ENCODE measurements around the gene BRD2.

BRD2 gene

DNA sequence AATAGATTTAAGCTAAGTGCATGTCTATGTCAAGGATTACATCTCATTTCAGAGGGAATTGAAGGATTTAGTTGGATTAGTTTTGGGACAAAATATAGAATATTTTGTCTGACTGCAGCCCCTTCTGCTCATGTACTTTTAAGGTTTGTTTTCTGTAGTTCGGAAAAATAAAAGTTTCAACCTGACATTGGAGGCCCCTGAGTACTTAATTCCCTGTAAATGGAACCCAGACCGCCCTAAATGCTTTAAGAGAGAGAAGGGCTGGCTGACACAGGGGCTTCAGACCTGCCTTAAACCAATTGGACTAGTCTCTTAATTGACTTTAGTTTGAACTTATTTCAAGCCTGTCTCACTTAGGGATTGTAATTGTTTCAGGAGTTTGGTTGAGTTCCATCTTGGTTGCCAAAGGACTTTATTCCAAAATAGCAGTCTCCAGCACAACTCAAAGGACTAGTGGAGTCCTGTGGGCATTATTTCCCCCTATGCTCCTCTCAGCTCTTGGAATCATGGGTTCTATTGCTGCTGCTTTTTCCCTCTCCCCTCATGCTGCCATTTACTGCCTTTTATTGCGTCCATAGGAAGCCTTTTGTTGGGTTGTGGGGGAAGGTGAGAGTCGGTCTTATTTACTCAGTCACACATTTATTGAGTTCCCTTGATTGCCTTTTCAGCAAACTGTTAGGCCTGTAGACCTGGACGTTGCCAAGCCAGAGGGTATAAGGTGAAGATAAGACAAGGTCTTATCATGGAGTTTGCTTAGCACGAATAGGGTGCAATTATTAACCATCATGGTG is 14.5 kb downstream of the BRD2 start:
- Histone ChIP-seq H2AFZ (ENCODE audit: low read length, unreplicated experiment) (no peak overlapping the region), H3K4me3 (ENCODE audit: low read depth, low read length) (no peak overlapping the region), H3K79me2 (ENCODE audit: control insufficient read depth, insufficient read depth, low read length, unreplicated experiment) (peaks cover 16% of the 10 kb centered on the region), H3K4me1 (ENCODE audit: control insufficient read depth, insufficient read depth, low read length, unreplicated experiment) (peaks cover 5% of the 10 kb centered on the region), H3K36me3 (ENCODE audit: insufficient read depth, low read length) (peaks cover 33% of the 10 kb centered on the region), H3K27ac (ENCODE audit: low read depth, low read length) (no peak overlapping the region), H3K27me3 (ENCODE audit: insufficient read depth, low read length) (no peaks in the 10 kb centered on the region)

GRCh38 chr6:32983493-32983848 is 15.1 kb downstream of the BRD2 start:
- H3K4me3 ChIP-seq (ENCODE audit: low read depth, low read length), result no peak overlapping the region
- peaks cover 1% of the 10 kb centered on the region for H3K4me1 ChIP-seq (ENCODE audit: control insufficient read depth, insufficient read depth, low read length, unreplicated experiment)
- H3K79me2 ChIP-seq (ENCODE audit: control insufficient read depth, insufficient read depth, low read length, unreplicated experiment), result peaks cover 10% of the 10 kb centered on the region
- H3K27me3 ChIP-seq (ENCODE audit: insufficient read depth, low read length), result no peaks in the 10 kb centered on the region
- H3K27ac ChIP-seq (ENCODE audit: low read depth, low read length), result no peak overlapping the region
- H3K36me3 ChIP-seq (ENCODE audit: insufficient read depth, low read length), result peaks cover 27% of the 10 kb centered on the region
- no peak overlapping the region for H2AFZ ChIP-seq (ENCODE audit: low read length, unreplicated experiment)

DNA sequence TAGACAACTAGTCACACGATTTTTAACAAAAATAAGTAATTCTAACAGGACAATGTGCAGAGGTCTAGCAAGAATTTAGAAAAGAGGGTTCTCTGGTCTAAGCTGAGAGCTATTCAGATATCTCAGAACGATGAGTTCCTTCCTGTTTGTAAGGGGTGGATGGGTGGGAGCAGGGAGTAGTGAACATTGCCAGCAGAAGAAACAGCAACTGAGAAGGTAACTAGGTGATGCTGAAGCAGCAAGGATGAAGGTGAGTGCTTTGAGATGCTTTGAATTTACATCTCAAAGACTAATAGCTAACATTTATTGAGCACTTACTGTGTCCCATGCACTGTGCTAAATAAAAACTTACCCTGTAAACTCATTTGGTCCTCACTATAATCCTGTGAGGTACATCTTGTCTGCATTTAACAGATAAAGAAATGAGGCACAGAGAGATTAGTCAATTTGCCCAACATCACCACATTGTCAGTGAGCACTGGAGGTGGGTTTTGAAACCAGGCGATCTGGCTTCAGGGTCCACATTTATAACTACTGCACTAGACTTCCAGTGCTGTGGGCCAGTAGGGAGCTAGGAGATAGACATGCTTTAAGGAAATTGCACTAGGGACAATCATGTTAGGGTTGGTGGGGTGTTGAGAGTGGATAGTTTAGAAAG is 15.7 kb downstream of the BRD2 start:
- no peaks in the 10 kb centered on the region for H3K27me3 ChIP-seq (ENCODE audit: insufficient read depth, low read length)
- H3K36me3 ChIP-seq (ENCODE audit: insufficient read depth, low read length), result peaks cover 24% of the 10 kb centered on the region
- peaks cover 6% of the 10 kb centered on the region for H3K79me2 ChIP-seq (ENCODE audit: control insufficient read depth, insufficient read depth, low read length, unreplicated experiment)
- H2AFZ ChIP-seq (ENCODE audit: low read length, unreplicated experiment), result no peak overlapping the region
- H3K27ac ChIP-seq (ENCODE audit: low read depth, low read length), result peak overlapping the region; percentile 12; the same call in 1 of the 2 replicates
- no peaks in the 10 kb centered on the region for H3K4me1 ChIP-seq (ENCODE audit: control insufficient read depth, insufficient read depth, low read length, unreplicated experiment)
- no peak overlapping the region for H3K4me3 ChIP-seq (ENCODE audit: low read depth, low read length)

GRCh38 chr6:32984622-32985389 is 16.4 kb downstream of the BRD2 start:
- peaks cover 17% of the 10 kb centered on the region for H3K36me3 ChIP-seq (ENCODE audit: insufficient read depth, low read length)
- no peak overlapping the region for H3K4me3 ChIP-seq (ENCODE audit: low read depth, low read length)
- no peaks in the 10 kb centered on the region for H3K27me3 ChIP-seq (ENCODE audit: insufficient read depth, low read length)
- H3K4me1 ChIP-seq (ENCODE audit: control insufficient read depth, insufficient read depth, low read length, unreplicated experiment), result no peaks in the 10 kb centered on the region
- peak overlapping the region; percentile 12; the same call in 1 of the 2 replicates for H3K27ac ChIP-seq (ENCODE audit: low read depth, low read length)
- peaks cover 3% of the 10 kb centered on the region for H3K79me2 ChIP-seq (ENCODE audit: control insufficient read depth, insufficient read depth, low read length, unreplicated experiment)
- no peak overlapping the region for H2AFZ ChIP-seq (ENCODE audit: low read length, unreplicated experiment)

- no peak overlapping the region for H2AFZ ChIP-seq (ENCODE audit: low read length, unreplicated experiment)
- no peaks in the 10 kb centered on the region for H3K79me2 ChIP-seq (ENCODE audit: control insufficient read depth, insufficient read depth, low read length, unreplicated experiment)
- no peaks in the 10 kb centered on the region for H3K36me3 ChIP-seq (ENCODE audit: insufficient read depth, low read length)
- H3K4me3 ChIP-seq (ENCODE audit: low read depth, low read length), result no peak overlapping the region
- H3K27me3 ChIP-seq (ENCODE audit: insufficient read depth, low read length), result peaks cover 6% of the 10 kb centered on the region; the same call in 1 of the 2 replicates
- no peaks in the 10 kb centered on the region for H3K4me1 ChIP-seq (ENCODE audit: control insufficient read depth, insufficient read depth, low read length, unreplicated experiment)
- H3K27ac ChIP-seq (ENCODE audit: low read depth, low read length), result no peak overlapping the region
Observed at GRCh38 chr6:32989368-32989767, 21.0 kb downstream of the BRD2 start.

DNA sequence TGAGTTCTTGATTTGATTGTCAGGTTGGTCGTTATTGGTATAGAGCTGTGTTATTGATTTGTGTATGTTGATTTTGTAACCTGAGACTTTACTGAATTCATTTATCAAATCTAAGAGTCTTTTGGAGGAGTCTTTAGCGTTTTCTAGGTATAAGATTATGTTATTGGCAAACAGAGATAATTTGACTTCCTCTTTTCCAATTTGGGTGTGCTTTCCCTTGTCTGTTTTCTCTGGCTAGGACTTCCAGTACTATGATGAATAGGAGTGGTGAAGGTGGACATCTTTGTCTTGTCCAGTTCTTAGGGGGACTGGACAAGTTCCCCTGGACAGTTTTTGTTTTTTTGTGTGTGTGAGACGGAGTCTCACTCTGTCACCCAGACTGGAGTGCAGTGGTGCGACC is 23.6 kb downstream of the BRD2 start:
- Histone ChIP-seq H3K36me3 (ENCODE audit: insufficient read depth, low read length) (no peaks in the 10 kb centered on the region), H2AFZ (ENCODE audit: low read length, unreplicated experiment) (no peak overlapping the region), H3K4me1 (ENCODE audit: control insufficient read depth, insufficient read depth, low read length, unreplicated experiment) (no peaks in the 10 kb centered on the region), H3K27ac (ENCODE audit: low read depth, low read length) (no peak overlapping the region), H3K79me2 (ENCODE audit: control insufficient read depth, insufficient read depth, low read length, unreplicated experiment) (no peaks in the 10 kb centered on the region), H3K4me3 (ENCODE audit: low read depth, low read length) (no peak overlapping the region), H3K27me3 (ENCODE audit: insufficient read depth, low read length) (peaks cover 19% of the 10 kb centered on the region; the same call in 1 of the 2 replicates)

GRCh38 chr6:32993363-32993973 is 25.1 kb downstream of the BRD2 start:
- Histone ChIP-seq H3K79me2 (ENCODE audit: control insufficient read depth, insufficient read depth, low read length, unreplicated experiment) (no peaks in the 10 kb centered on the region), H3K4me1 (ENCODE audit: control insufficient read depth, insufficient read depth, low read length, unreplicated experiment) (no peaks in the 10 kb centered on the region), H3K4me3 (ENCODE audit: low read depth, low read length) (no peak overlapping the region), H3K27ac (ENCODE audit: low read depth, low read length) (no peak overlapping the region), H3K36me3 (ENCODE audit: insufficient read depth, low read length) (no peaks in the 10 kb centered on the region), H2AFZ (ENCODE audit: low read length, unreplicated experiment) (no peak overlapping the region), H3K27me3 (ENCODE audit: insufficient read depth, low read length) (peaks cover 19% of the 10 kb centered on the region; the same call in 1 of the 2 replicates)

DNA sequence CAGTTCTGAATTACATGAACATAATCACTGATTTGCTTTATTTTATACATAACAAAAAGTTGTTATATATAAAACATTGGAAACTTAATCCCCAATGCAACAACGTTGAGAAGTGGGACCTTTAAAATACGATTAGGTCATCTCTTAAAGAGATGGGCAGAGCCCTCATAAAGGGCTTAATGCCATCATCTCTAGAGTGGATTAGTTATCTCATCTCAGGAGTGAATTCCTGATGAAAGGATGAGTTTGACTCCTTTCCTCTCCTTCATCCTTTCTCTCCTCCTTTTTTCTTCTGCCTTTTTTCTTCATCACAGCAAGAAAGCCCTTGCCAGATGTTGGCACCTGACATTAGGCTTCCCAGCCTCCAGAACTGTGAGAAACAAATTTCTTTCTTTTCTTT is 27.1 kb downstream of the BRD2 start:
- Histone ChIP-seq H3K4me1 (ENCODE audit: control insufficient read depth, insufficient read depth, low read length, unreplicated experiment) (no peaks in the 10 kb centered on the region), H2AFZ (ENCODE audit: low read length, unreplicated experiment) (no peak overlapping the region), H3K27me3 (ENCODE audit: insufficient read depth, low read length) (peaks cover 25% of the 10 kb centered on the region), H3K27ac (ENCODE audit: low read depth, low read length) (no peak overlapping the region), H3K79me2 (ENCODE audit: control insufficient read depth, insufficient read depth, low read length, unreplicated experiment) (no peaks in the 10 kb centered on the region), H3K36me3 (ENCODE audit: insufficient read depth, low read length) (no peaks in the 10 kb centered on the region), H3K4me3 (ENCODE audit: low read depth, low read length) (no peak overlapping the region)

DNA sequence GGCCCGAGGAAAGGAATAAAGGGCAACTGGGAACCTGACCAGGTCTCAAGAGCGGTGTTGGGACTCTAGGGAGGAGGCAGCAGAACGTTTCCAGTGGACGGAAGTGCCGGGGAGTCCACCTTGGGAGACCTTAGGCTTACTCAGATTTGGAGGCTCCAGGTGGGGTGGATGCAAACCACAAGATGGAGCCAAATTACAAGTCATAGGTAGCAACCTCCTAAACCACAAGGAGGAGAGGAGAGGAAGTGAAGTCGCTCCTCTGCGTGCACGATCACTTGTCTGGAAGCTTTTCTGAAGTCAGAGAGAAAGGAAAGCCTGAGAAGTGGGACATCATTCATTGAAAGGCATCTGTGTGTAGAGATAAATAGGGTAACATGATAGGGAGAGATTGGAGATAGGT is 31.7 kb downstream of the BRD2 start:
- Histone ChIP-seq H3K4me3 (ENCODE audit: low read depth, low read length) (no peak overlapping the region), H3K4me1 (ENCODE audit: control insufficient read depth, insufficient read depth, low read length, unreplicated experiment) (no peaks in the 10 kb centered on the region), H3K79me2 (ENCODE audit: control insufficient read depth, insufficient read depth, low read length, unreplicated experiment) (no peaks in the 10 kb centered on the region), H3K36me3 (ENCODE audit: insufficient read depth, low read length) (no peaks in the 10 kb centered on the region), H2AFZ (ENCODE audit: low read length, unreplicated experiment) (no peak overlapping the region), H3K27me3 (ENCODE audit: insufficient read depth, low read length) (peaks cover 62% of the 10 kb centered on the region), H3K27ac (ENCODE audit: low read depth, low read length) (no peak overlapping the region)

DNA sequence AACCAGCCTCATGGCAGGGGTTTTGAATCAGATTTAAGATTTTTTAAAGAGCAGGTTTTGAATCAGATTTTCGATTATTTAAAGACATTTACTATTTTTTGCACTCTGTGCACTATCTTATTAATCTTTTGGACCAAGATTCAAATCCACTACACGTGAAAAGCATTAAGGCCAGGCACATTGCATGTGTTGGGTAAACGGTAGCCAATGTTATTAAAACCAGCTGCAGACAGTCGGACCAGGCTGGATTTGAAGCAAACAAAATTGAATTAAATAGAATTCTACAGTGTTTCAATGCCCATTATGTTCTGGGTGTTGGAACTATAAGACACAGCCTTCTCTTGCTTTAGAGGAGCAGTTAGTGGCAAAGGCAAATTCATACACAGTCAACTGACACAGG is 33.3 kb downstream of the BRD2 start:
- no peak overlapping the region for H3K4me3 ChIP-seq (ENCODE audit: low read depth, low read length)
- H3K27me3 ChIP-seq (ENCODE audit: insufficient read depth, low read length), result peaks cover 49% of the 10 kb centered on the region
- no peaks in the 10 kb centered on the region for H3K79me2 ChIP-seq (ENCODE audit: control insufficient read depth, insufficient read depth, low read length, unreplicated experiment)
- no peak overlapping the region for H3K27ac ChIP-seq (ENCODE audit: low read depth, low read length)
- H2AFZ ChIP-seq (ENCODE audit: low read length, unreplicated experiment), result no peak overlapping the region
- H3K36me3 ChIP-seq (ENCODE audit: insufficient read depth, low read length), result no peaks in the 10 kb centered on the region
- no peaks in the 10 kb centered on the region for H3K4me1 ChIP-seq (ENCODE audit: control insufficient read depth, insufficient read depth, low read length, unreplicated experiment)
